HG03342 (cell line): ENCODE data around the gene CASP7.

Experiments used
- ATAC-seq: cut with Tn5 transposase; IDR thresholded peaks from one replicate; pipeline ENCODE4 v1.9.1; 2021; ENCODE audit warnings: mild to moderate bottlenecking, moderate library complexity; ENCODE audit not compliant: unreplicated experiment

Gene CASP7

DNA sequence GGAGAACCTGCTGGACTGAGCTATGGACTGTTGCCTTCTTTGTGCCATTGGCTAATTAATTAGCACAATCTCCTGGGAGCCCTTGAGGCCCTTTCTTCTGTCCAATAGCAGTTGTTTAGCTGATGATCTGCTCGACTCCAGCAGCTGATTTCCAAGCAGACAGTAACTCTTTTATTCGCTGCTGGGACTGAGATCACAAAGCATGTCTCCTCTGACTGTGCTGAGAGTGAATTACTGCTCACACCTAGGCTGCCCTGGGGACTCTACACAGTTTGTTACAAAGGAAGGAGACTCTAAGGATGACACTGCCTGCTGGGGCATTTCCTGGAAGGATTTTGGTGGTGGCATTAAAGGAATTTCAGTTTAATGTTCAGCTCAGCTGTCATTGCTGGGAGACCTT is 31.4 kb downstream of the CASP7 start:
- ATAC-seq: no peak

DNA sequence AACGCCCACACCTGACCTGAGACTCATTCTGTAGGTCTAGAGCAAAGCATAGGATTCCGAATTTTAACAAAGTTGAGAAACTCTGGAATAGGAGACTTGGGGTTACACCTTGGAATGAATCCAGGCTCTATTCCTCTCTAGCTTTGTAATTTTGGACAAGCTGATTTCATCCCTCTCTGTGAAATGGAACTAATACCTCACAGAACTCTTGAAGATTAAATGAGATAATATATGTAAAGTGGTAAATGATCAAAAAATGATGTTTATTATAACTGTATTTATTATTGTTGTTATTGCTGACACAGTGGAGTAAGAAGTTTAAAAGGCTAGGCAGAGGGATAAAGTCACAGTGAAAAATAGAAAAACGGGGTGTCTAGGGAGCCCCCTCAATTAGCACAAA is 32.3 kb downstream of the CASP7 start:
- no peak for ATAC-seq

DNA sequence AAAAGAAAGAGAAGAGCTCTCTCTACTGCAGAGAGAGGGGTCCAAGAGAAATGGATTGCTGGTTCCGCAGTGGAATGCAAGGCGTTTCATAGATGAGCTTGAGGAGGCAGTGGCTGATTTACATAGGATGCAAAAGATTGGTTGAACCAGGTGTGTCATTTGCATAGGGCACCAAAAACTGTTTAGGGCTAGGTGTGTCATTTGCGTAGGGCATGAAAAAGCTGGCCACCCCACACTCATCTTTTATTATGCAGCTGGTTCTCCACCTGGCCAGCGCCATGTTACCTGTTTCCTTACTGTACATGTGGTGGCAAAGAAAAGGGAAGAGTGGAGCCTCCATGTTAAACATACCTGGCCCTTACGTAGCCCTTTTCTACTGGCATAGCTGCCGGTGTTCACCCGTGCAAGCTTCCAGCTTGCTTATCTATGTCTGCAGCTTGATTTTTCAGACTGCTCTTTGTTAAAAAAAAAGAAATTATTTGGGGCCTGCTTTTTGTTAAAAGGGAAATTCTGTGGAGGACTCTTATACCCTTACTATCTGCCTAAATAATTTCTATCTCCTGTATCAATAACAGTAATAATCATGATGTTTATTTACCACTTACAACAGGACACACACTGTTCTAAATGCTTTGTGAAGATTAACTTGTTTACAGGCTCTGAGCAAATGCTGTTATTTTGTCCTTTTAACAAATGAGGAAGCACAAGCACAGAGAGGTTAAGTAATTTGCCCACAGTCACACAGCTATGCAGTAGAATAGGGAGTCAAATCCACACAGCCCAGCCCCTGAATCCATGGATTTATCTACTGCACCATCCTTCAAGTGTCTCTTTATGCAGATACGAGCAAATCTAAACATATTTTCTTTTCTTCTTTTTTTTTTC is 33.3 kb downstream of the CASP7 start:
- ATAC-seq: no peak

DNA sequence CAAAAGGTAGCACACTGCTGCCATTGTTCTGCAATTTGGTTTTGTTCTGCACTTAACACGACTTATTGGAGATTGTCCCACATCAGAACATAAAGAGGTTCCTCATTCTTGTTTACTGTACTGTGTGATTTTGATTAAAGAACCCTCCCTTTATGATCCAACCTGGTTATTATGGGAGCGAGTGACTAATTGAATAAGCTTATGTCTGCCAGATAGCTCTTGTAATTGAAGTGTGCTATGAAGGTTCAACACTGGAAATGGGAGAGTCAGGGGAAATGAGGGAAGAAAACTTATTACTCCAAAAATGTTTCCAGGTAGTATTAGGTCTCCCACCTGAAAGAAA is 33.9 kb downstream of the CASP7 start:
- no peak for ATAC-seq

DNA sequence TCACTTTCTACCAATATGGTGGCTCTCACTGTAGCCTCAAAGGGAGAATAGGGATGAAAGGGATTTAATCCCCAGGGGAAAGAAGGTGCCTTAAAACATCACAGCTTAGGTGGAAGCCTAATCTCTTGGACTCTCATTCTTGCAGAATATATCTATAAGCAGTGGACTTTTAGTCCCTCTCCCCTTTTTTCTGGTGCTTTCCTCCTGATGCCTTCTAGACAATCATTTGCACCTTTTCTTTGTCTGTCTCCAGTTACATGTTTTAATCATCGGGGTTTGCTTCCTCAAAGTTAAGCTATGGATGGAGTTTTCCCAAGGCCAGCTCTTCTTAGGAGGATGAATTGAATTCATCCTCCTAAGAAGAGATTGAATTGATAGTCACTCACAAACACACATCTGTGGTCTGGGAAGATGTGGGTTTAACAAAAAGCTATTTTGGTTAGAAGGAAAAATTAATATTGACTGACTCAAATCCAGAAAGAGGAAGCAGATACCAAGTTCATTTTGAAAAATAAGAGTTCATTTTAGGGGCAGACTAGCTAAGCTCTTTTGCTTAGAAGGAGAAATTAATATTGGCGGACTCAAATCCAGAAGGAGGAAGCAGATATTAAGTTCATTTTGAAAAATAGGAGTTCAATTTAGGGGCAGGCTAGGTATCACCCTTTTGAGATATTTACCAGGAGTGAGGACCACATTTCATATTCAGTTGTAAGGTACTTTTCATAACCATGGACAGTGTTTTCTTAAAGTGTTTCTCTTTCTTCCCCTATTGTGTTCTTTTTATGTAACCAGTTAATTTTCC is 36.6 kb downstream of the CASP7 start:
- ATAC-seq: no peak

DNA sequence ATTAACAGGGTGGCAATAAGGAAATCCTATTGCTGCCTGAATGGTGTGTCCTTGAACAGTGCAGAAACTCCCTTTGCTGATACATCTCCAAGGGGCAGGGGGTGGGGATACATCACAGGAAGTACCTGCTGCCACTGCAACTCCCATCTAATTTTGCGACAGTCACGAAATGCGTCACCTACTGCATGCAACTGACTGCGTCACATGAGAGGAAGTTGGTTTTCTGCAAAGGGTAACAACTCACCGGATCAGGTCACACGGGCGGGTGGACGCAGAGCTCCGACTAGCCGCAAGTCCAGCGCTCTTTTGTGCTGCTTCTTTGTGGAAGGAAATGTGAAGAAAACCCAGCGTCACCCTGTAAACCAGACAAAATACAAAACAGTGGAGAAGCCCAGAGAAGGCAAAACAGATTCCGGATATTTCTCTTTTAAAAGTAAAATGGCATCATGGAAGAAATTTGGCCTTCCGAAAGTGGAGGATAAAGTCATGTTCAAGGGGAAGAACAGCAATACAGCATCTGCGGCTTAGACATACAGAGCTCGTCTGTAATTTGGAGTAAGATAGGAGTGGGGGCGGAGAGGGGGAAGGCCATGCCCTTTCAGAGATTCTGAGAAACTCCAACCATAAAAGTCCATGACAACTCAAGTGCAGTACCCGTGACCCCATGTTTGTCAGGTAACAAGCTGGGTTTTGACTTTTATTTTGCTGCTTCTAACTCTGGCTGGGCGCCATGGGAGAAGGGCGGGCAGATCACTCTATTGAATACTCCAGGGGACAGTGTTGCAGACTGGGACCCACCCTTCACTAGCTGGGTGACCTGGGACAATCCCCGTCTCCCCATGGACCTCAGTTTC is 39.5 kb downstream of the CASP7 start:
- ATAC-seq: no peak

DNA sequence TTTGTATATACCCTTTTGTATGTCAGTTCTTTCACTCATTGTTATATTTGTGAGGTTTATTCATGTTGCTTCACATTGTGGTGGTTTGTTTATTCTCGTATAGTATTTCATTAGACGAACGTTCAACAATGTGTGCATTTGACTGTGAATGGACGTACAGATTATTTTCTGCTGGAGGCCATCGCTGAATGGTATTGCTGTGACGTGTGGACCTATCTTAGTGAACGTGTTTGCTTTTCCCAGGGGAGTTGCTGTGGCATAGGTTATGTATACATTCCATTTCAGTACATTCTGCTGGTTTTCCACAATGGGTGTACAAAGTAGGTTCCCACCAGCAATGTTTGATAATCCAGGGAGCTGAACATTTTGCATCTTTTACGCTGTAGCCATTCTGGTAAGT is 40.7 kb downstream of the CASP7 start:
- no peak for ATAC-seq

DNA sequence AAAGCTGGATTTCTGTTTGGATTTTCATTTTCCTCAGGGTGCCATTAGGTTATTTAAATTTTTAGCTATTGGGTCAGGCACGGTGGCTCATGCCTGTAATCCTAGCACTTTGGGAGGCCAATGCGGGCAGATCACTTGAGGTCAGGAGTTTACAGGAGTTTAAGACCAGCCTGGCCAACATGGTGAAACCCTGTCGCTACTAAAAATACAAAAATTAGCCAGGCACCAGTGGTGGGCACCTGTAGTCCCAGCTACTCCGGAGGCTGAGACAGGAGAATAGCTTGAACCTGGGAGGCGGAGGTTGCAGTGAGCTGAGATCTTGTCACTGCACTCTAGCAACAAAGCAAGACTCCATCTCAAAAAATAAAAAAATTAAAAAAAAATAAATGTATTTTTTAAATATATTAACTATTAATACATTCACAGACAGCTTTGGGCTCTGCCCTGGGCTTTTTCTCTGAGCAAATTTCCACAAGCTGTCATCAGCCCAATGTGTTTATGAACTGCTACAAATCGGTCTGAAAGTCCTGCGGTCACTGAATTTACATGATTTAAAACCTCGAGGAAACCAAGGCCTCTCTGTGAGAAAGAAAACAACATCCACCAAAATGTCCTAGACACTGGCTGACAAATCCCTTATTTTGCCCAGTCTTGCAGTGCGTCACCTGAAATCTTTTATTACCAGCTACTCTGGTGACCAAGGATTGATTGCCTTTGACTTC is 52.6 kb downstream of the CASP7 start:
- ATAC-seq: no peak

DNA sequence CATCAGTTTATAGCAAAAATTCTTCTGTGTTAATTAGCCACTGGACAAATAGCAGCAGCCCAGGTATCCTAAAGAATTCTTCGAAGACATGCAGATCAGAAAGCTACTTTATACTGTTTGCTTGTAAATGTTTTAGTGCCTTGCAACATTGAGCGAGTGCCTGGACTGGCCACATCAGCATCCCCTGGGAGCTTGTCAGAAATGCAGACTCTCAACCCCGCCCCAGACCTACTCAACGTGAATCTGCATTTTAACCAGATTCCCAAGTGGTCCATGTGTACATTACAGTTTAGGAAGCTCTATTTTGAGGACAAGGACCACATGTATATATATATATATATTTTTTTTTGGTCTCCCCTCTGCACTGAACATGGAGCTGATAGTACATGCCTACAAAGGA is 53.3 kb downstream of the CASP7 start:
- no peak for ATAC-seq

DNA sequence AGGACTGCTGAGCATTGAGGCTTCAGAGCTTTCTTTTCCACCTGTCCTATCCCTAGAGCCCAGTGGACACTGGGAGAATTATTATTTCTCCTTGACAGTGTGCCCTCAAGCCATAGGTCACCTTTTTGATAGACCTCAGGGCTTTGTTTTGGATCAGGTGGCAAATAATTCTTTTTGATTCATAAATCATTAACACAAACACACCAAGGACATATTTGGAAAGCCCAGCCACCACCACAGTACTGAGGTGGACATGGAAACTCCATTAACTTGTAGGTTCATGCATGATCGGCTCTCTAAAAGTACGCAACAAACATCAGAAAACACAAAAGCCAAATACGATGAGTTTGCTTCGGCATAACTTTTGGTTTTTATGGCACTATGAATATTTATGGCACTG is 53.9 kb downstream of the CASP7 start:
- ATAC-seq: no peak

DNA sequence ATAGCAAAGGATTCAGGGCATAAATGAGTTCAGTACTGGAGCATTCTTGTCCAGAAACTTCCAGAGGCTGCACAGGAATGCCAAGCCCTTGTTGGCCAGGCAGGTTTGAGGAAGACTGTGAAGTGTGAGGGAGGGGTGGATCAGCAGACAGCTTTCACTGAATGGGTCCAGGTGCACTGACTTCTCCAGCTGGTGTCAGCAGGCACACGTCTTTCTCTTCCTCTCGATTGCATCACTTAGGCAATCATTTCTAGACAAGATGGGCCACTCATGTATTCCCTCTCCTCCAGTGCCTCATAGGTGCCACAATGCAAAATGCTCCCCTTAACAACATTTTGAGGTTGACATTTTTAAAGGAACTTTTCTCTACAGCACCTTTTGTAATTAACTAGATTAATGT is 56.2 kb downstream of the CASP7 start:
- ATAC-seq: no peak

DNA sequence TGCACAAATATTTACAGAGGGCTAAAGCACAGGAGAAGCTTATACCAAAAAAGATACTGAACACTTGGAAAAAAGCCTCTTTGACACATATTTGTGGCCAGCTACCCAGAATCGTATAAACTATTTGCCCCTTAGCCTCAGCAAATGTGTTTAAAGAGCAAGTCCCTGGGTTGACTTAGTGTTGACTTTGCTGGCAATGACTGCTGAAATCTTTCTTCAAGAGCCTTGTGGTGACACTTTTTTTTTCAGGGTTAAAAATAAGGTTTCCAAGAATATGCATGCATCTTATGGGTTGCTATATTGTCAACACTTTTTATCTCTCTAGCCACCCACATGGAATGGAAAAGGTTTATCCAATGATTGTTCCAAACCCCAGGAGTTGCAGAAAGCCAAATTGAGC is 56.9 kb downstream of the CASP7 start:
- no peak for ATAC-seq

DNA sequence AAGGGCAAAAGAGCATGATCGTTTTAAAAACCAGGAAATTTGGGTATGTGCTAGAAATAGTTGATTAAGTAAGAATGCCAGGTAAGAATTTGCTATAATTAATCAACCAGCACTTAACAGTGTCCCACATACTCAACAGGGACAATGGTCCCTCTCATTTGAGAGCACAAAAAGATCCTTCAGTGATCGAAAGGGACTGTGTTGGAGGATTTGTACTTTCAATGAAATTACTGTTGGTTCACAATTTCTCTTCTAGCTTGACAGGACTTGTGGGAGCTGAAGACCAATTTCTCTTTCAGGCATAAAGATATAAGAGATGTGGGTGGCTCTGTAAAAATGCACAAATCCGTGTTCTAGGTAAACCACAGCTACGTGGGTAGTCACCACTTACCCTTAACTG is 59.3 kb downstream of the CASP7 start:
- no peak for ATAC-seq

DNA sequence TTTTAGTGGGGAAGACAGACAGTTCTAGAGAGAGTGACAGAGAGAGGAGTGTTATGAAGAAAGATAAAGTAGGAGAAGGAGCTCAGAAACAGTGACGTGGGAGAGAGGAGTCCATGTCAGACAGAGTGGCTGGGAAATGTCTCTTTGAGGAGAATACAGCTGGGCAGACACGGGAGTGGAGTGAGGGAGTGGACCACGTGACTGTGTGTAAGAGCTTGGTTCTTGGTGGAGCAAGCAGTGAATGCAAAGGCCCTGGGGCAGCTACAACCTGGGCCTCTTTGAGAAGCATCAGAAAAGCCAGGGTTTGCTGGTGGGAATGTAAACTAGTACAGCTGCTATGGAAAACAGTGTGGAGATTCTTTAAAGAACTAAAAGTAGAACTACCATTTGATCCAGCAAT is 59.9 kb downstream of the CASP7 start:
- ATAC-seq: no peak

DNA sequence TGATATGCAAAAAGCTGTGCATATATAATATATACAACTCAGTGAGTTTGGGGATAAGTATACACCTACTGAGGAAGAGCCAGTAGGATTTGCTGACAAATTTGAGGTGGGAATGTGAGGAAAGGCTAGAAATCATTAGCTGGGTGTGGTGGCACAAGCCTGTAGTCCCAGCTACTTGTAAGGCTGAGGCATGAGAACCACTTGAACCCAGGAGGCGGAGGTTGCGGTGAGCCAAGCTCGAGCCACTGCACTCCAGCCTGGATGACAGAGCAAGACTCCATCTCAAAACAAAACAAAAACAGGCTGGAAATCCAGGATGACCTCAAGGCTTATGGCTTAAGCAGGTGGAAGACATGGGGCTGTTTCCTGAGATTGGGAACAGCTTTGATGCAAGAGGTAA is 61.1 kb downstream of the CASP7 start:
- ATAC-seq: no peak

DNA sequence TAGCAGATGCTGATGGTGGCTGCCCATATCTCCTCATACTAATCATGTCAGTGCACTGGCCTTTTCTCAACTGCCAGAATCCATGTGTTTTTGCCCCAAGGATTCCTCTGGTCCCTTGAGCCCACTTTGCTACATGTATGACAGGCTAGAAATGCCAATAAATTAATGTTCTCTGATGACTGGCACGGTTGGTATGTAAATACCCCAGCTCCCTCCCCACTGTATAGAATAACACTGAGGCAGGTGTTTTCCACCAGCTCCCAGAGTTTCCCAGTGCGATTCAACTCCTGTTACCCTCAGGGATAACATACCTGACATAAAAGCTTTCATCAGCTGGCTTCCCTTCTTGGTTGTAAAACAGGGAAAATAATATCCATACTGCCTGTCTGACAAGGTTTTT is 62.8 kb downstream of the CASP7 start:
- ATAC-seq: no peak

DNA sequence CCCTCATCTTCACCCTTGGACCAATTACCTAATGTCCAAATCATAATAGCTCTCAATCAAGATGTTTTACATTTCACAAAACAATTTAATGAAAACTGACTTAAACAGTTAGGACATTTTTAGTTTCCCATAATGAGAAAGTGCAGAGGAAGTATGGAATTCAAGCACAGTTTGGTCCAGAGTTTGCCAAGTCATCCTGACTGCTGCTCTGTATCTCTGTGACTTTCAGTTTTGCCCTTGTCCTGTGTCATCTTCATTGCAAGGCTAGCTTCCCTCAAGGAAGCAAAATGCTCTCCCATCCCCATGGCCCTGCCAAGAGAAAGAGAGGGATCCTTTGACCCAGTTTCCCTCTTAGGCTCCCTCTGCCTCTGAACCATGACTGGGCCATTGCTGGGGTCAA is 63.9 kb downstream of the CASP7 start:
- ATAC-seq: no peak

DNA sequence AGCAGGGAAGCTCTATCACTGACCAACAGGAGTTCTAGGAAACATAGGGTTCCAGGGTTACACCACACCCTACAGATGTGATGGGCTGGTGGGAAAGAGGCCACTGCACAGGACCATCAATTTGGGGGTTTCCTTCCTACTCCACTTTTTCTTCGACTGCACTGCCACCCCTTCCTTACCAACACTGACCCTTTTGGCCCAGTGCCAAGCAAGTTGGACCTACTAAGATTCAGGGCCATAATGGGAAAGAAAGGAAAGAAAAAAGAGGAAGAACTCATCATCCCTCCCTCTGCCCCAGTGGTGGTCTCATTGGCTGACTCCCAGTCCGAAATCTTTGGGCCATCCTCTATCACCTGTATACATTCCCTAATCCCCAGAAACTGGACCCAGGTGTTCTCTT is 65.7 kb downstream of the CASP7 start:
- no peak for ATAC-seq

DNA sequence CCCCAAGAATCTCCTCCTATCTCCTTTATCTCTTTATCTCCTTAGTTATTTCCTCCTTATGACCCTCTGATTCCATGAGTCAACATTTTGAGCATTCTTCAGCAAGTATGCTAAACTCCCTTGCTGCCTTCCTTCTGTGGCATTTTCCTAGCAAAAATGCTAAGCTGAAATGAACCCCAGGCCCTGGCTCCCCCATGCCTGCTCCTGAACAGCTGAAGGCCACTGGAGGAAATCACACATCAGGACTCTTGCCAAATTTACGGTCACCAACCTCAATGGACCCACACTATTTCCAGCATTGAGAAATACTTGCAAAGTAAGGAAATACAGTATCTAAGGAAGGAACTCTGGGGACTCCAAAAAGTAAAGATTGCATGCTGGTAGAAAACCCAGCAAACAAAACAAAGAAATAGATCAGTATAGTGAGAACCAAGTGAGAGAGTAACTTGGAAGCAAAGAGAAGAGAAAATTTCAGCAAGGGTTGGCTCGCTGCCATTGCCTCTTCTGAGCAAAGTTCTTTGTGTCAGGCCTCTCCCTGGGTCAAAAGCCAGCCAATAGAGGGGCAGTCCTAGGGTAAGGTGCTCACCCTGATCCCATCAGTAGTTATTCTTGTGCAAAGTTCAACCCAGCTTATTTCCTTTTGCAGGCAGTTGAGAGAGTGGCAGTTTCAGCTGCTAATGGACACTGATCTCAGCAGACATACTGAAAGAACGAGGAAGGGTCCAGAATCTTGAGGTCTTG is 66.7 kb downstream of the CASP7 start:
- ATAC-seq: no peak

DNA sequence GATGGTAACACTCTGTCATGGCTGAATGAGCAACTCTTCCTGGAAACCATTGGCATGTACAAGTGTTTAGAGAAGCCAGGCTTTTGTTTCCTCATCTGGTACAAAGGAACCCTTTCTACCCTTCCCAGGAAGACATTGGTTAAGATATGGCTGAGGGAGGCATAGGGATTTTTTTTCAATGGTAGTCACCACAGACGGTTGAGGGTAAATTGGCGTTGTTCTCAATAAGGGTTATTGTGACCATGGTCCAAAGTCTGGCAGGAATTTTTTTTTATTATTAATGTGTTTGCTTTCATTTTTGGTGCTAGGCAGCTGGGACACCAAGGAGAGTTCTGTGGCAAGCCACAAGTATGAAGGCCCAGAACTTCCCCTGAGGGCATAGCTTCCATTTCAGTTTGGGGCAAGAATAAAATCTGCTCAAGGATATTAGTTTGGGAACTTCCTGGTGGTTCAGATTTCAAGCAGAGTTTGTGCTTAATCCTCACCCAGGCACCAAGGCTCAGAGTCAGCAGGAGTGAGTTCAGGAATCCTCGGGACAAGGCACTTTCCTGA is 71.5 kb downstream of the CASP7 start, which contains the start of gene PLEKHS1:
PLEKHS1 (plus strand) TSS at position 502 of the 552 bp plus-strand sequence. CDS start 3,596 bp downstream, outside the sequence.
- ATAC-seq: no peak
